GM19328 (cell line): ENCODE results near the gene MED19.
A peak's percentile ranks its signal among the peaks of the same experiment; 100 is the strongest.
"Not testable (repeated sequence)": the region's sequence is repeated elsewhere in the genome, so short reads cannot be mapped to it uniquely, and the experiment has no call there.

Experiments used
- ATAC-seq: cut with Tn5 transposase; IDR thresholded peaks from one replicate; pipeline ENCODE4 v1.9.1; 2021; ENCODE audit warnings: mild to moderate bottlenecking, moderate library complexity; ENCODE audit not compliant: unreplicated experiment

MED19 gene, protein sequence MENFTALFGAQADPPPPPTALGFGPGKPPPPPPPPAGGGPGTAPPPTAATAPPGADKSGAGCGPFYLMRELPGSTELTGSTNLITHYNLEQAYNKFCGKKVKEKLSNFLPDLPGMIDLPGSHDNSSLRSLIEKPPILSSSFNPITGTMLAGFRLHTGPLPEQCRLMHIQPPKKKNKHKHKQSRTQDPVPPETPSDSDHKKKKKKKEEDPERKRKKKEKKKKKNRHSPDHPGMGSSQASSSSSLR

DNA sequence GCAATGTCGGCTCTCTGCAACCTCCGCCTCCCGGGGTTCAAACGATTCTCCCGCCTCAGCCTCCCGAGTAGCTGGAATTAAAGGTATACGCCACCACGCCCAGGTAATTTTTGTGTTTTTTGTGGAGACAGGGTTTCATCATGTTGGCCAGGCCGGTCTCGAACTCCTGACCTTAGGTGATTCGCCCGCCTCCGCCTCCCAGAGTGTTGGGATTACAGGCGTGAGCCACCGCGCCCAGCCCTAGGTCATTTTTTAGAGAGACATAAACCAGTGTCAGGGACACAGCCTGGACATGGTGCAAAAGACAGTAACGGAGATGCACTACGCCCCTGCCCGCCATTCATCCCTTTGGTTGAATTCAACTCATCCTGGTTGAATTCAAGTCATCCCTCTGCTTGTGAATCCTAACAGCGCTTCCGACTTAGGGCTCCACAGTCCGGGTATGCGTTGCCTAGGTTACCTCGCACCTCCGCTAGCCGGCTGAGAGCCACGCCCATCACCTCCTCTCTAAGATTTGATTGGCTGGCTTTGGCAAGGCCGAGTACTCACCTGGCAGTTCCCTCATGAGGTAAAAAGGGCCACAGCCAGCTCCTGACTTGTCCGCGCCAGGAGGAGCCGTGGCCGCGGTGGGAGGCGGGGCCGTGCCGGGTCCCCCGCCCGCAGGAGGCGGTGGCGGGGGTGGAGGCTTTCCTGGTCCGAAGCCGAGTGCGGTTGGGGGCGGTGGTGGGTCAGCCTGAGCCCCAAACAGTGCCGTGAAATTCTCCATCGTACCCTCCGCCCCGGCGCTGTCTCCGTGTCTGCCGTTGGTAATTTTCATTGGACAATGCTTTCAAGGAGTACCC is at the start of gene MED19:
Gene MED19 (minus strand): TSS at position 802 of the 842 bp plus-strand sequence. CDS start 36 bp downstream, at position 766.
- ATAC-seq = peak; percentile 39

DNA sequence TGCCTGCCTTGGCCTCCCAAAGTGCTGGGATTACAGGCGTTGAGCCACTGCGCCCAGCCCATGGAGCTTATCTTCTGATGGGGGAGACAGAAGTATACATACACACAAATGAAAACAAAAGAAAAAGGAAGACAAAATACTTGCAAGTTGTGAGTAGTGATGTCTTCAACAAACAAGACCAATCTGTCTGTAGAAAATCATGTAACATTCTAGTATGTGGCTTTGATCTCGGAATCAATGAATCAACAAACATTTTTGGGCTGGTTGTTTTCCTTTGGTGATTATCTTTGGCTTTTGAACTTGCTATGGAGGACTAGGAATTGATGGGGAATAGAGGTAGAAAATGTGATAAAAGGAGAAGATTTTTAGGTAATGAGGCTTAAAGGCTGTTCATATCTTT is 46.2 kb upstream of the MED19 start:
- ATAC-seq = no peak

DNA sequence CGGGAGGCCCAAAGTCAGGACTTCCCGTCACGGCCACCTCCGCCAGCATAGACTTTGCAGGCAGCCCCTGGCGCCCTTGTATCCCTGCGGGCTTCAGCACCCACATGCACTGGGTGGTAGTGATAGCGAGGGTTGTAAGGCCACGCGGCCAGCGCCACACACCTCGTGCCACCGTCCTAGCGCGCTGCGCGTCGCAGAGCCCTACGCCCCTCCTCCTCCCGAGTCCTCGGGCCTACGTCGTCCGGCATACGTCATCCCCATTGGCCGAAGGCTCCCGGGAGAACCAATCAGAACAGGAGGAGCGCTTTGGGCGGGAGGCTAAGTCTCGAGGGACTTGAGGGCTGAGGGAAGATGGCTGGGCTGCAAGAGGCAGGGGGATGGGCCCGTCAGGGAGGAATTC is 40.9 kb upstream of the MED19 start:
- no peak for ATAC-seq

DNA sequence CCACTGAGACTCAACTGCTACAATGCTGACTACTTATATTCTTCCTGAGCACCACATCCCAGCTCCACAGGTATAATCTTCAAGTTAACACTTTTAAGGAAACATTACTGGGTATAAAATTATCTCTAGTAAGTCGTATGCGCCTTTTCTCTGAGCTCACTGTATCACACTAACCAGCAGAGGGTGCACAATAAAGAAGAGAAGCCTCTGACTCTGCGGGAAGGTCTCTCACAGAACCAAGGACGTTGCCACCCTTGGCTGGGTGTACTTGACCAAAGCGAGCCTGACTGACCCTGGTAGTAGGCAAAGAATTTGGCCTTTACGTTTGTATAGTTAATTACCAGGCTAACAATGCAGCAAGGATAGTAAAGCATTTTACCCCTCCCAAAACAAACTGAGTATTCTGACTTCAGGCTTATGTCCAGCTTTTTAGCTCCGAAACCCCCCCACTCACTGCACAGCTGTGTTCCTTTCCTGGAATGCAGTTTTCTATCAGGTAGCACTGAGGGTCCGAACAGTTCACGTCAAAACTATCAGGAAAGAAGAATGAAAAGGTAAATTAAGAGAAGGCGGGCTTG is 39.8 kb upstream of the MED19 start, which contains the start of gene BTBD18:
Gene BTBD18 (minus strand): TSS at position 144 of the 578 bp plus-strand sequence. CDS start 631 bp downstream, outside the sequence.
- ATAC-seq = no peak

DNA sequence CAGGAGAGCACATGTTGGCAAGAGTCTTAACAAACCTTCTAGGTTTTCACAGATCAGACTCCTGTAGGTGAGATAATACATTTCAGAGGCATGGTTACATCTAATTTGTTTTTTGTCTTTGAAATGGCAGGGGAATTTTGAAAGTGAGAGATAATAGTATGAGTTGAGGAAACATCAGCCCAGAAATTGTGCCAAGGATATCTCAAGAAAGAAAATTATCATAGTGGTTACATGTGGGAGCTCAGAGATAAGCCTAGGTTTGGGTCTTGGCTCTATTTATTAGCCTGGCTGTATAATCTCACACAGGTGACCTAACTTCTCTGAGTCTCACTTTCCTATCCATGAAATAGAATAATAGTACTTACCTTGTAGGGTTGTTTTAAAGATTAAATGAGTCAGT is 39.2 kb upstream of the MED19 start:
- no peak for ATAC-seq

DNA sequence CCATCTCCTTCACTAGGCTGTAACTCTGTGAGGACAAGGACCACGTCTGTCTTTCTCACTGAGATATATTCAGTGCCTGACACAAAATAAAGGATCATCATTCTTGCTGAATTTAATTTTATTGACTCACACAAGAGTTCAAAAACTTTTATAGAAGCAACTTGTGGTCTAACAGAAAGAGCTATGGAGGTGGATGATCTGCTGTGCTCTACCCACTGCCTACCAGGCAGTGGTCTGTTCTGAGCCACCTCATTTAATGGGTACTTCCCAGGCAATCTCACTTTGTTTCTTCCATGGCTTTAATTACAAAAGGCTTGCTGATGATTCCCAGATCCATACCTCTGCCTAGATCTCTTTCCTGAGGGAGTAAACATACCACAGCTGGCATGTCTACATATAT is 34.9 kb upstream of the MED19 start:
- no peak for ATAC-seq

DNA sequence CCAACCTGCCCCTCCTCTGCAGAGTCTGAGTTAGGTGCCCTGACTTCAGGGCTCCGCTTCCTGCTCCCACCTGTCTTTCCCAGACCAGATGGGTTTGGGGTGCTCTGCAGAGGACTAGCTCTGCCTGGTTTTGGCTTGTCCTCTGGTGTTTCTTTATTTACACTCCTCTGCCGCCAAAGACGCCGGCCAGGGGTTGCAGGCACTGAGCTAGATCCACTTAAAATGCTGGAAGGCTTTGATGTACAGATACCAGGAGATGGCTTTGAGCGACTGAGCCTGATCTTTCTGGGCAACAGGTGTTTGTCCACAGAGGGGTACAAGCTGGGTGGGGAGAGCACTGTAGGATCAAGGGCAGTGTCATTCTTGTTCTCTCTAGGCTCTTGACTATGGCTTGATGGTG is 33.2 kb upstream of the MED19 start:
- ATAC-seq = no peak

DNA sequence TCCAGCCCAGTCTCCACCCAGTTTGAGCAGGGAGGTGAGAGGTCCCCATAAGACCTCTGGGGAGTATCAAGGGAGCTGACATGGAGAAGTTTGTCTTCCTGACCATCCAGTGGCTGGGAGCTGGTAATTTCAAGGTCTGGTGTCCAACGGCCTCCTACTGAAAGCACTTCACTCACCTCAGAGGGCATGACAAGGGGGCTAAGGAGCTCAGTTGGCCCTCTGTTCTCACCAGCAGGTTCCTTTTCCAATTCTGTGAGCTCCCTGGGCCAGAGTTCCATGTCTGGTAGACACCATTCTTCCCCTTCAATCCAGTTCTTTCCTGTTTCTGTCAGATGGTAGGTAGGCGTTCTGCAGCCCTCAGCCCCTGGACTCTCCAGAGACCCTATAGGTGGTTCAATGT is 32.3 kb upstream of the MED19 start:
- ATAC-seq = no peak

DNA sequence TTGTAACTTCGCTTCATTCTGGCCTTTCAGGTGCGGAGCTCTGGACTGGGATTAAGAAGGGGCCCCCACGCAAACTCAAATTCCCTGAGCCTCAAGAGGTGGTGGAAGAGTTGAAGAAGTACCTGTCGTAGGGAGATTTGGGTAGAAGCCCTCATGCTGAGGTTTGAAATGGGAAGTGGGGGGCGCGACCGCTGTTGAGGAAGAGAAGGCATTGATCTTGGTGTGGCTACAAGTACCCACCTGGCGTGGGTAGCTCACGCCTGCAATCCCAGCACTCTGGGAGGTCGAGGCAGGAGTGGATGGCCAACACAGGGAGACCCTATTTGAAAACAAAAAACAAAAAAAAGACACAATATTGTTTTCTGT is 30.1 kb upstream of the MED19 start:
- no peak for ATAC-seq

DNA sequence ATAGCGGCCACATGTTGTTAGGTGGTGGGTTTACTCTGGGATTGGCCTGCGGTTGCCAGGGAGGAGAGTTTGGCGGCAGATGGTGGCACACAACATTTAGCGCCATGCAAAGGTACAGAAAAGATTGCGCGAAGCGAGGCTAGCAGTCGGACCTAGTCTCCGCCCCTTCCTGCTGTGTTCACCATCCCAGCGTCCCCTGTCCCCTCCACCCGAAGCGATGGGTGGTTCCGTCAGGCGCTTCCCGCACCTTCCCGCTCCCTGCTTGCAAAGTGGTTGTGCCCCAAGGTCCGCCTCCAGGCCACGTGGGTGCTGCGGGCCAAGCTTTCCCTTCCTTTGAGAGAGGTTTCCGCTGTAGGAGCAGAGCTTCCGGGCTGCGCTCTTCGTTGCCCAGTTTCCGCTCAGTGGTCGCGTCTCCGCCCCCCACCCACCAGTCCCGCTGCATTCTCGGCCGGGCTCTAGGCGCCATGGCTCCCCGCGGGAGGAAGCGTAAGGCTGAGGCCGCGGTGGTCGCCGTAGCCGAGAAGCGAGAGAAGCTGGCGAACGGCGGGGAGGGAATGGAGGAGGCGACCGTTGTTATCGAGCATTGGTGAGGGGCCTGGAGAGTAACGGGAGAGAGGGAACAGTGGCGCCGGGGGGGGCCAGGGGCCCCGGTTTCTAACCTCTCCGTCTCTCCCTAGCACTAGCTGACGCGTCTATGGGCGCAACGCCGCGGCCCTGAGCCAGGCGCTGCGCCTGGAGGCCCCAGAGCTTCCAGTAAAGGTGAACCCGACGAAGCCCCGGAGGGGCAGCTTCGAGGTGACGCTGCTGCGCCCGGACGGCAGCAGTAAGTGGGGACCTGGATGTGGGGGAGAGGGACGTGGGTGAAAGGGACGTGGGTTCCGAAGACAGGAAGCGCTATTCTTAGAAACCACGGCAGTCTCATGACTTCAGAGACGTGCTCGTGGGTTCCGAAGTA is 29.4 kb upstream of the MED19 start, which contains the start of gene SELENOH:
Gene SELENOH (plus strand): TSS at position 360 of the 955 bp plus-strand sequence. CDS start 105 bp downstream, at position 465.
- ATAC-seq = peak; percentile 88

DNA sequence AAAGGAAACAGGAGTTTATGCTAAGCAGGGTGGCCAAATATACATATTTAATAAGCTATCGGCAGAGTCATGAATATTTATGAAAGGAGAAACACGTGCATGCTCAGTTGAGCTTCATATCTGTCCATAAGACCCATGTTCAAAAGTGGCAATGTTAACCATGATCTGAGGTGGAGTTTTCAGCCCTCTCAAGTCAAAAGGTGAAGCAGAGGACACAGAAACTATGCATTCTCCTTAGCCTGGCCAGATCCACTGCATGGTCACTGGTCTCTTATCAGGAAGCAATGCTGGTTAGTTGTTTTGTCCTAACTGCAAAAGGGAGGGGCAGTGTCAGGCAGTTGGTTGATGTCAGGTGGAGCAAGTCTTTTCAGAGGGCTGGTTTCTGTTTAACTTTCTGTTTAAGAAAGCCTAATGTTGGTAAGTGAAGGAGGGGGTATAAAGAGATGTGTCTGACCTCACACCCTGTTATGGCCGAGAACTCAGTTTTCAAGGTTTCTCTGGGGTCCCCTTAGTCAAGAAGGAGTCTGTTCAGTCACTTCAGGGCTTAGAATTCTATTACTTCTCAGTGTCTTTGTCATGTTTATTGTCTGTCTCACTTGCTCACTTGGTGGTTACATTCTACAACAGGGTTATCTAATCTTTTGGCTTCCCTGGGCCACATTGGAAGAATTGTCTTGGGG is 23.7 kb upstream of the MED19 start:
- no peak for ATAC-seq

DNA sequence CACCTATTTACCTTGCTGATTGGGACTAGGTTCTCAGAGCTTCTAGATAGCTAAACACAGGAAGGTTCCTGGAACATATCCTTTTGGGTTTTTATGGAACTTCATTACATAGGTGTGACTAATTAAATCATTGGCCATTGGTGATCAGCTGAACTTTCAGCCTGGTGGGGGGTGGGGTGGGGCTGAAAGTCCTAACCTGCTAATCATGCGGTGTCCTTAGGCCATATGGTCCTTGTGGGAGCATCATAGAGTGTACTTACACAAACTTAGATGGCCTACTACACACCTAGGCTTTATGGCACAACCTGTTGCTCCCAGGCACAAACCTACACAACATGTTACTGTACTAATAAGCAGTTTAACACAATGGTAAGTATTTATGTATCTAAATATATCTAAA is 20.6 kb upstream of the MED19 start:
- ATAC-seq = no peak

DNA sequence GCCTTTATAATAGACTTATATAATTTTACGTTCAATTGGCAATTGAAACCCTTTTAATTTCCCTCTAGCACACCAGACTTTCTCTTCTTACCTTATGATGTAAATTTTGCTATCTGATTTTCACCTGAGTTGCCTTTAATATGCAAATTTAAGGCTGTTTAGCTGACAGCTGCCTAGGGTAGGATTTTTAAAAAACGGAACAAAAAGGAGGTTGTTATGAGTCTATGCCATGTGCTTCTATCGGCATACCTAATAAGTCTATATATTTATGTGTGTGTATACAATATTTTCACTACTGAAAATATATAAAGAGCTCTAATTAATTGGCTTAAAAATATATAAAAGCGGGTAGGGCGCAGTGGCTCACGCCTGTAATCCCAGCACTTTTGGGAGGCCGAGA is 17.5 kb upstream of the MED19 start:
- peak; percentile 50 for ATAC-seq

DNA sequence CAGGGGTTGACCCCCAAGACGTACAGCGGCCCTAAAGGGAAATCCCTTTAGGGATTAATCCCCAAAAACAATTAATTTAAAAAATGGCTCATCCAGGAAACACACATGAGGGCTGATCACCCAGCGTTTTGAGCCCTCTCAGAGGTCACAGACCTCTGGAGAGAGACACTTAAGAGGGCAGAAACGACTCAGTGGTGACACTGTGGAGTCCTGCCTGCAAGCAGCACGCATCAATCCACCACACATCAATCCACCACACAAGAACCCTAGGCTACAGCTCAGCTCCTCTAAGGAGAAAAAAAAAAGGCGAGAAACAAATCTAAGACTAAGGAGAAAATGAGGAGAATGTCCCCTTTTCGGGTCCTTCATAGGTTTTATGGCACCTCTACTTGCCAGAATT is 16.8 kb upstream of the MED19 start:
- ATAC-seq = no peak

DNA sequence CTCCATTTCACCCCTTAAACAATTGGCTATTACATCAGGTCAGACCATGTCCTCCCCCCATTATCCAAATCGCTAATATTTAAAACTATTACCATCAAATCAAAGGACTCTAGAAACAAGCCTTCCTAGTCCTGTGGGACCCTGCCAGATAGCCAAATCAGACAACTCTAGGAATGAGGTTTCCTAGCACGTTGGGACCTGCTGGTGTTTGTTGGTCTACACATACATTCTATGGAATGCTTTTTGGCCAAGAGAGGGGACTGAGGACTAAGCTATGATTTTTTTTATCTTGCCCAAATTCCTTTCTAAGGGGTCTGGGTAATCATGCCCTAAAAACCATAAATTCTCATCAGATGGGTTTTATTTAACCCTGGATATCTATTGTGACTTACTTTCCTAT is 15.2 kb upstream of the MED19 start:
- no peak for ATAC-seq

DNA sequence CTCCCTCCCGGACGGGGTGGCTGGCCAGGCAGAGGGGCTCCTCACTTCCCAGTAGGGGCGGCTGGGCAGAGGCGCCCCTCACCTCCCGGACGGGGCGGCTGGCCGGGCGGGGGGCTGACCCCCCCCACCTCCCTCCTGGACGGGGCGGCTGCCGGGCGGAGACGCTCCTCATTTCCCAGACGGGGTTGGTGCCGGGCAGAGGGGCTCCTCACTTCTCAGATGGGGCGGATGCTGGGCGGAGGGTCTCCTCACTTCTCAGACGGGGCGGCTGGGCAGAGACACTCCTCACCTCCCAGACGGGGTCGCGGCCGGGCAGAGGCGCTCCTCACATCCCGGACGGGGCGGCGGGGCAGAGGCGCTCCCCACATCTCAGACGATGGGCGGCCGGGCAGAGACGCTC is 4.7 kb upstream of the MED19 start:
- ATAC-seq = not testable (repeated sequence)

DNA sequence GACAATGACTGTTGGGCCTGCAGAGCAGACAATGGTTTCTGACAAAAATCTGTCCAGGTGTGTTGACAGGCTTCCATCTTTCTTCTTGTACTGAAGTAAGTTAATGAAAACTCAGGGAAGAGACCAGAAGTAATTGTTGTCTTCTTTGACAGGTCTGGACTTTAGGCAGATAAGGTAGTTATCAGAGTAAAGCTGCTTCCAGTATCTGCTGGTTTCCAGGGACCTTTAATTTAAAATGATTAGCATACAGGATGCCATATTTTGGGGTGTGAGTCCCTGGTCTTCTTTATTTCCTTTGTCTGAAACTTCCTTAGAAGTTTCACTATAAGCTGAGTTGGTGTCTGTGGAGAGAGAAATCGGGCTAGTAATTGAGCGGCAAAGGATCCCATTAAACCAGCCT is 1.8 kb upstream of the MED19 start:
- ATAC-seq = no peak

DNA sequence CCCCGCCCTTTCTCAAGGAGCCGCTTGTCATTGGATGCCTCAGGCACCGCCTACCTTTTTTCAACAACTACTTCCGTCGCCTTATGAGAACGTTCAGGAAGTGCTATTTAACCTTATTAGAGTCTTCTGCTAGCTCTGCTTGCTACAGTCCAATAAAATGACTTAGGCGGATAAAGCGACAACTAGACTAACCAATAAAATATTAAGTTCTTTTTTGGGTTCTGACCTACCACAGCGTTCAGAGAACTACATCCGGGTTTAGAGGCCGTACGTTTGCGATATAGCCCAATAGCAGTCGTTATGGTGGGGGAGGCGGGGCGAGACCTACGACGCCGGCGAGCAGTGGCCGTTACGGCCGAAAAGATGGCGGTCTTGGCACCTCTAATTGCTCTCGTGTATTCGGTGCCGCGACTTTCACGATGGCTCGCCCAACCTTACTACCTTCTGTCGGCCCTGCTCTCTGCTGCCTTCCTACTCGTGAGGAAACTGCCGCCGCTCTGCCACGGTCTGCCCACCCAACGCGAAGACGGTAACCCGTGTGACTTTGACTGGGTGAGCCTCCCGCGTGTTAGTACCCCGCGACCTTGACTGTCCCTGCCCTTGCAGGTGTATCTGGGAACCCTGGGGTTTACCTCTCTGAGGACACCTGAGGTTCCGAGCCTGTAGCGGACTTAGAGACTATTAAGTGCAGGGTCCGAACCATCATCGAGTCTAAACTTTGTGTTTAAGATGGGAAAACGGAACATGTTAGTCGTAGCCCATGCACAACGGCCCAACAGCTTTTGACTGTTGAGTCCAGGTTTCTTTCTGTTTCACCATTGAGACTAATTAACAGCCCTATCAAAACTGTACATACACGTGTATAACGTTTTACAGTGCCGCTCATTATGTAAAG is 488 bp upstream of the MED19 start, which contains the start of gene TMX2:
Gene TMX2 (plus strand): TSS at position 338 of the 895 bp plus-strand sequence. CDS start 26 bp downstream, at position 364.
- ATAC-seq = peak; percentile 95

DNA sequence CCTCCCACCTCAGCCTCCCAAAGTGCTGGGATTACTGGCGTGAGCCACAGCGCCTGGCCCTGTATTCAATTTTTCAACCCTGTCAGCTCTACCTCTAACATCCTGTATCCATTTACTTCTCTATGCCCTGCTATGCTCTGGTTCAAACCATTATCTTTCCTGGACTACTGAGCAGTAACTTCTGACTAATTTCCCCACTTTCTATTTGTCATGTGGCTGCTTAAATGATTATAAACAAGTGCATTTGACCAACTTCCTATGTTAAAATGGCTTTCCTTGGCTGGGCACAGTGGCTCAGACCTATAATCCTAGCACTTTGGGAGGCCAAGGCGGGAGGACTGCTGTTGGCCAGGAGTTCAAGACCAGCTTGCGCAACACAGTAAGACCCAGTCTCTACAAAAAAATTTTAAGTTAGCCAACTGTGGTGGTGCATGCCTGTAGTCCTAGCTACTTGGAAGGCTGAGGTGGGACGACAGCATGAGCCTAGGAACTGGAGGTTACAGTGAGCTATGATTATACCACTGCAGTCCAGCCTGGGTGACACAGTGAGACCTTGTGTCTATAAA is 2.1 kb downstream of the MED19 start:
- ATAC-seq = no peak
